GM23248 (cell line): Measurements from ENCODE around the gene GCH1.

Experiments
- EZH2 ChIP-seq: fragments of 200-600 bp; sonication (generic); IDR thresholded peaks from 2 replicates; pipeline ENCODE4 v1.6.1; 2018; ENCODE audit warnings: antibody characterized with exemption, mild to moderate bottlenecking; ENCODE audit not compliant: insufficient read depth, poor library complexity, severe bottlenecking
- EZH2phosphoT487 ChIP-seq: fragments of 200-600 bp; sonication (generic); IDR thresholded peaks from 2 replicates; pipeline ENCODE4 v1.6.1; 2018; ENCODE audit warnings: antibody characterized with exemption, moderate library complexity, mild to moderate bottlenecking, low read depth; ENCODE audit not compliant: insufficient read depth

DNA sequence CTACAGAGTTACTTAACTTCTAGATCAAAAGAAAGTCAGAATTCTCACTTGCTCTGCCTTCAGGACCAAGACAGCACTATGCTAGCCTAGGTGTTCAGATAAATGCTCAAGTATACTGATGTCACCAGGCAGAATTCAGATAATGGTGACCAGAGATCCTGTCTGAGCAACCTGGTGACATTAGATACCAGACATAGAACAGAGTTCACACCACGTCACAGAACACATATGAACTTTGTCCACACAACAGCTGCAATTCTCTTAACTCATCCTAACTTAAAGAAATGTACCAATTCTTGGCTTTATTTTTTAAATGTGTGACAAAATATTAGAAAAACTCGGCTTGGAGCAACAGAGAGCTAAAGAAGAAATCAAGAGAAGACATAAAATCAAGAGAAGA, 58.1 kb downstream of the GCH1 start:
- TF ChIP-seq EZH2 (no peak), EZH2phosphoT487 (no peak)
